Measurements from ENCODE around the gene TULP1. TPM values are rescaled to one million over a fixed set of nuclear protein-coding genes. Genes with fewer than 3 reads are reported as not detected.

TULP1 gene
- total and polyA plus RNA-seq, 2 of the 8 experiments (the other 6 are each of a cell fraction or from before 2014, with no cell fraction given) = 3.2 to 6.8 TPM

- Histone ChIP-seq H3K27me3 (replicated peaks in 1 of 4; ENCODE audit: control insufficient read depth in 3 of 4, extremely low read depth in 1 of 4, insufficient read depth in 3 of 4, low read length in 3 of 4) (no peaks in the 10 kb centered on the region; a peak in 1 of 7 replicates), H4K8ac (ENCODE audit: extremely low read depth, insufficient read depth, low read length) (peak within 1 kb of the TSS; percentile 100), H3K4me1 (replicated peaks in 1 of 4; ENCODE audit: control insufficient read depth in 3 of 4, insufficient read depth in 4 of 4, low read length in 3 of 4) (peaks cover 0 to 8% (median 5%) of the 10 kb centered on the region in 4 experiments; a peak in 6 of 7 replicates), H3K56ac (replicated peaks; ENCODE audit: insufficient read length, low read depth, low read length) (peak within 1 kb of the TSS; percentile 97), H4K20me1 (replicated peaks in 1 of 2; ENCODE audit: control insufficient read depth in 1 of 2, insufficient read depth in 2 of 2, low read length in 2 of 2) (peaks cover 27 to 29% of the 10 kb centered on the region in 2 experiments), H3K9ac (replicated peaks in 1 of 4; ENCODE audit: extremely low read depth in 1 of 4, low read depth in 3 of 4, low read length in 3 of 4) (peak within 1 kb of the TSS; percentile 90 to 99 (median 98)), H2BK15ac (ENCODE audit: low read length) (peak within 1 kb of the TSS; percentile 98), H3K23ac (ENCODE audit: insufficient read length) (no peak within 1 kb of the TSS), H2BK120ac (replicated peaks; ENCODE audit: low read depth, low read length) (no peak within 1 kb of the TSS), H2AFZ (ENCODE audit: low read length) (0 out of 2 replicates have a peak within 1 kb of the TSS, but pooled peaks have one; percentile 61), H3K79me2 (ENCODE audit: control insufficient read depth in 1 of 2, insufficient read depth in 2 of 2, low read length in 2 of 2) (peaks cover 14 to 30% of the 10 kb centered on the region in 2 experiments), H2BK20ac (ENCODE audit: low read length) (0 out of 2 replicates have a peak within 1 kb of the TSS, but pooled peaks have one; percentile 21), H3K18ac (ENCODE audit: extremely low read depth, low read length) (peak within 1 kb of the TSS; percentile 85), H2BK12ac (ENCODE audit: low read depth, low read length) (peak within 1 kb of the TSS; percentile 79; the same call in 1 of the 2 replicates), H3K4me2 (ENCODE audit: insufficient read depth in 1 of 2, low read depth in 2 of 2, low read length in 2 of 2) (peak within 1 kb of the TSS; percentile 98 to 99), H3K27ac (ENCODE audit: low read depth, low read length) (peak within 1 kb of the TSS; percentile 94), H3K23me2 (ENCODE audit: low read depth, low read length) (peaks cover 13% of the 10 kb centered on the region), H2BK5ac (ENCODE audit: low read depth, low read length) (peak within 1 kb of the TSS; percentile 94), H3K14ac (ENCODE audit: insufficient read length) (no peak within 1 kb of the TSS), H3K79me1 (ENCODE audit: low read depth, low read length) (peaks cover 4% of the 10 kb centered on the region; the same call in 1 of the 2 replicates), H4K91ac (replicated peaks; ENCODE audit: insufficient read length, low read length) (peak within 1 kb of the TSS; percentile 29), H3K9me3 (ENCODE audit: insufficient read depth in 2 of 2, low read depth in 1 of 2, low read length in 1 of 2) (no peaks in the 10 kb centered on the region; a peak in 1 of 4 replicates), H4K5ac (ENCODE audit: insufficient read length, low read depth, low read length) (peak within 1 kb of the TSS; percentile 94), H3K4me3 (ENCODE audit: extremely low read depth in 1 of 4, insufficient read depth in 2 of 4, low read depth in 3 of 4, low read length in 4 of 4) (peak within 1 kb of the TSS; percentile 86 to 99 (median 92)), H2AK5ac (ENCODE audit: low read depth, low read length) (no peak within 1 kb of the TSS; the same call in 1 of the 2 replicates), H3K4ac (replicated peaks; ENCODE audit: insufficient read length, low read depth, low read length) (peak within 1 kb of the TSS; percentile 76), H3K36me3 (ENCODE audit: control insufficient read depth in 2 of 4, insufficient read depth in 4 of 4, low read length in 3 of 4) (peaks cover 26 to 53% (median 32%) of the 10 kb centered on the region in 4 experiments)
- FAIRE-seq (no peak), DNase-seq (ENCODE audit: low read depth in 1 of 2, low spot score in 2 of 2) (peak; percentile 82 to 96)
- whole genome bisulfite sequencing, 2 experiments (ENCODE audit: extremely low coverage in 1 of 2, insufficient coverage in 1 of 2, insufficient read length in 1 of 2, insufficient replicate concordance in 2 of 2, low coverage in 1 of 2, low lambda C conversion rate in 2 of 2, missing lambda C conversion rate in 1 of 2) = 2% methylated on average over 65 of the region's 86 CpGs; no CpG with 5 or more reads in 1 of the 2 experiments
- ChIA-PET CTCF (ENCODE audit: partially characterized antibody) (interaction anchor here (0.5 to 5.5 kb wide), 26 partner anchors 8 to 342 kb away, joined by 3 to 30 read pairs (median 6); partner anchors contain the start of genes DEF6 and FANCE), POLR2A (ENCODE audit: partially characterized antibody) (interaction anchor here (0.5 to 30.9 kb wide), 28 partner anchors 14 to 682 kb away, joined by 3 to 1319 read pairs (median 4); partner anchors contain the start of genes DEF6, FANCE, PPARD and TEAD3)
- TF ChIP-seq SP2 (IDR thresholded peaks at IDR 0.05; ENCODE audit: low read length) = no peak
- TF ChIP-seq POLR2A (IDR thresholded peaks at IDR 0.05; ENCODE audit: control extremely low read depth in 1 of 2, low read depth in 2 of 2, low read length in 2 of 2) = peak in 1 of 2 experiments; percentile 100; a peak in 2 of 3 replicates
- no peak for TF ChIP-seq RXRA (IDR thresholded peaks at IDR 0.05; ENCODE audit: insufficient read depth, low read depth, low read length)
- TF ChIP-seq NRF1 (IDR thresholded peaks at IDR 0.05; ENCODE audit: low read depth, low read length) = peak; percentile 60
- TF ChIP-seq NANOG (IDR thresholded peaks at IDR 0.05; ENCODE audit: insufficient read depth, low read depth, low read length, poor library complexity, severe bottlenecking) = peak; percentile 40
- TF ChIP-seq KDM5A (IDR thresholded peaks at IDR 0.05; ENCODE audit: low read length) = no peak
- TF ChIP-seq RAD21 (IDR thresholded peaks at IDR 0.05 in 1 of 2, conservative IDR thresholded peaks at IDR 0.05 in 1 of 2; ENCODE audit: low read depth in 2 of 2, low read length in 2 of 2) = peak; percentile 78 to 85
- no peak for TF ChIP-seq HDAC6 (IDR thresholded peaks at IDR 0.05; ENCODE audit: low read depth, low read length)
- peak; percentile 100 for TF ChIP-seq TAF1 (IDR thresholded peaks at IDR 0.05; ENCODE audit: low read depth, low read length)
- peak; percentile 99 for TF ChIP-seq TAF7 (optimal IDR thresholded peaks at IDR 0.05; ENCODE audit: borderline replicate concordance, low read depth, low read length)
- no peak for TF ChIP-seq ZNF274 (IDR thresholded peaks at IDR 0.05; ENCODE audit: borderline replicate concordance, extremely low read depth, low read length)
Measured at GRCh38 chr6:35468181-35468979, 44.3 kb downstream of the TULP1 start, which contains the start of gene RPL10A. RPL10A (plus strand) TSS chr6:35468401; CDS start chr6:35468435, 34 bp downstream.
